ENCODE data around the gene OSBPL10.

DNA sequence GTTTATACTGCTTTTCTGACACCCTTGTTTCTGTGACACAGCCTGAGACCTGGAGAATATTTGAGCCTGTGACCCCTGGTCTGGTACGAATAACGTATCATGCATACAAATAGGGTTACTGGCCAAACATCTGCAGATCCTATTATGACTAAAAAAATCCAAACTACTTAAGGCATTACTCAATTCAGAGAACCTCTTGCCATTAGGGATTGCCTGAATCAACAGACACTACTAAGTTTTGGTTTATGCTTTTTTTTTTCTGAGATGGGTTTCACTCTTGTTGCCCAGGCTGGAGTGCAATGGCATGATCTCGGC lies 35.4 kb downstream of the OSBPL10 start:
- TF ChIP-seq, protein P1, sequence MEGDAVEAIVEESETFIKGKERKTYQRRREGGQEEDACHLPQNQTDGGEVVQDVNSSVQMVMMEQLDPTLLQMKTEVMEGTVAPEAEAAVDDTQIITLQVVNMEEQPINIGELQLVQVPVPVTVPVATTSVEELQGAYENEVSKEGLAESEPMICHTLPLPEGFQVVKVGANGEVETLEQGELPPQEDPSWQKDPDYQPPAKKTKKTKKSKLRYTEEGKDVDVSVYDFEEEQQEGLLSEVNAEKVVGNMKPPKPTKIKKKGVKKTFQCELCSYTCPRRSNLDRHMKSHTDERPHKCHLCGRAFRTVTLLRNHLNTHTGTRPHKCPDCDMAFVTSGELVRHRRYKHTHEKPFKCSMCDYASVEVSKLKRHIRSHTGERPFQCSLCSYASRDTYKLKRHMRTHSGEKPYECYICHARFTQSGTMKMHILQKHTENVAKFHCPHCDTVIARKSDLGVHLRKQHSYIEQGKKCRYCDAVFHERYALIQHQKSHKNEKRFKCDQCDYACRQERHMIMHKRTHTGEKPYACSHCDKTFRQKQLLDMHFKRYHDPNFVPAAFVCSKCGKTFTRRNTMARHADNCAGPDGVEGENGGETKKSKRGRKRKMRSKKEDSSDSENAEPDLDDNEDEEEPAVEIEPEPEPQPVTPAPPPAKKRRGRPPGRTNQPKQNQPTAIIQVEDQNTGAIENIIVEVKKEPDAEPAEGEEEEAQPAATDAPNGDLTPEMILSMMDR (IDR thresholded peaks at IDR 0.05; ENCODE audit: low read depth, low read length): no peak
- no peak for TF ChIP-seq EZH2phosphoT487 (IDR thresholded peaks at IDR 0.05; ENCODE audit: low read depth)
